ENCODE data around the gene GABBR2.

GABBR2 gene

GRCh38 chr9:98563212-98563907, 145.4 kb downstream of the GABBR2 start:
- no peak for TF ChIP-seq TEAD4 (IDR thresholded peaks at IDR 0.05)
- TF ChIP-seq FOXM1 (IDR thresholded peaks at IDR 0.05; ENCODE audit: borderline replicate concordance, low read depth): no peak
- no peak for TF ChIP-seq ZBTB7A (IDR thresholded peaks at IDR 0.05; ENCODE audit: low read depth)
- no peak for TF ChIP-seq CREB1 (IDR thresholded peaks at IDR 0.05; ENCODE audit: low read depth)
- no peak for TF ChIP-seq TCF12 (IDR thresholded peaks at IDR 0.05; ENCODE audit: low read depth)
- TF ChIP-seq CEBPB (IDR thresholded peaks at IDR 0.05): no peak
- TF ChIP-seq NFIC (IDR thresholded peaks at IDR 0.05): no peak
- no peak for TF ChIP-seq TAF1 (IDR thresholded peaks at IDR 0.05; ENCODE audit: low read depth)
- no peak for TF ChIP-seq EGR1 (IDR thresholded peaks at IDR 0.05)
- no peak for TF ChIP-seq RAD21 (IDR thresholded peaks at IDR 0.05; ENCODE audit: low read depth)
- no peak for TF ChIP-seq EP300 (IDR thresholded peaks at IDR 0.05; ENCODE audit: borderline replicate concordance)
- no peak for TF ChIP-seq USF1 (IDR thresholded peaks at IDR 0.05)
- TF ChIP-seq MAX (IDR thresholded peaks at IDR 0.05): no peak
- no peak for TF ChIP-seq YY1 (IDR thresholded peaks at IDR 0.05; ENCODE audit: low read depth)
- no peak for TF ChIP-seq REST (IDR thresholded peaks at IDR 0.05; ENCODE audit: low read depth)

GRCh38 chr9:98559561-98559960, 149.2 kb downstream of the GABBR2 start:
- TF ChIP-seq EGR1 (IDR thresholded peaks at IDR 0.05): no peak

GRCh38 chr9:98558575-98558974, 150.2 kb downstream of the GABBR2 start:
- TF ChIP-seq CEBPB (IDR thresholded peaks at IDR 0.05) (no peak), RAD21 (IDR thresholded peaks at IDR 0.05; ENCODE audit: low read depth) (no peak), TAF1 (IDR thresholded peaks at IDR 0.05; ENCODE audit: low read depth) (no peak), MAX (IDR thresholded peaks at IDR 0.05) (no peak), TEAD4 (IDR thresholded peaks at IDR 0.05) (no peak), CREB1 (IDR thresholded peaks at IDR 0.05; ENCODE audit: low read depth) (no peak), EGR1 (IDR thresholded peaks at IDR 0.05) (no peak), EP300 (IDR thresholded peaks at IDR 0.05; ENCODE audit: borderline replicate concordance) (no peak), YY1 (IDR thresholded peaks at IDR 0.05; ENCODE audit: low read depth) (no peak), FOXM1 (IDR thresholded peaks at IDR 0.05; ENCODE audit: borderline replicate concordance, low read depth) (no peak), ZBTB7A (IDR thresholded peaks at IDR 0.05; ENCODE audit: low read depth) (no peak), USF1 (IDR thresholded peaks at IDR 0.05) (no peak), NFIC (IDR thresholded peaks at IDR 0.05) (no peak)

- TF ChIP-seq REST (IDR thresholded peaks at IDR 0.05; ENCODE audit: low read depth): no peak
- no peak for TF ChIP-seq TEAD4 (IDR thresholded peaks at IDR 0.05)
- TF ChIP-seq CREB1 (IDR thresholded peaks at IDR 0.05; ENCODE audit: low read depth): no peak
- no peak for TF ChIP-seq USF1 (IDR thresholded peaks at IDR 0.05)
- no peak for TF ChIP-seq CEBPB (IDR thresholded peaks at IDR 0.05)
- no peak for TF ChIP-seq EGR1 (IDR thresholded peaks at IDR 0.05)
These were observed 152.2 kb downstream of the GABBR2 start for GRCh38 chr9:98556511-98556910.

- TF ChIP-seq EP300 (IDR thresholded peaks at IDR 0.05; ENCODE audit: borderline replicate concordance): no peak
- no peak for TF ChIP-seq CREB1 (IDR thresholded peaks at IDR 0.05; ENCODE audit: low read depth)
- TF ChIP-seq RAD21 (IDR thresholded peaks at IDR 0.05; ENCODE audit: low read depth): no peak
- TF ChIP-seq TAF1 (IDR thresholded peaks at IDR 0.05; ENCODE audit: low read depth): no peak
- TF ChIP-seq NFIC (IDR thresholded peaks at IDR 0.05): no peak
- no peak for TF ChIP-seq USF1 (IDR thresholded peaks at IDR 0.05)
- TF ChIP-seq MAX (IDR thresholded peaks at IDR 0.05): no peak
- TF ChIP-seq CEBPB (IDR thresholded peaks at IDR 0.05): no peak
- TF ChIP-seq TEAD4 (IDR thresholded peaks at IDR 0.05): no peak
- no peak for TF ChIP-seq ZBTB7A (IDR thresholded peaks at IDR 0.05; ENCODE audit: low read depth)
- TF ChIP-seq YY1 (IDR thresholded peaks at IDR 0.05; ENCODE audit: low read depth): no peak
- no peak for TF ChIP-seq EGR1 (IDR thresholded peaks at IDR 0.05)
- no peak for TF ChIP-seq FOXM1 (IDR thresholded peaks at IDR 0.05; ENCODE audit: borderline replicate concordance, low read depth)
- TF ChIP-seq REST (IDR thresholded peaks at IDR 0.05; ENCODE audit: low read depth): no peak
These were observed 152.9 kb downstream of the GABBR2 start for GRCh38 chr9:98555651-98556465.
